GM20000 (cell line): Measurements from ENCODE around the gene SUMO2.
"Not testable (repeated sequence)": the region's sequence is repeated elsewhere in the genome, so short reads cannot be mapped to it uniquely, and the experiment has no call there.

Source experiments
- DNase-seq: peaks from one replicate; pipeline ENCODE4 v3.0.0; 2012; ENCODE audit warnings: low spot score
- CTCF ChIP-seq: IDR thresholded peaks from 2 replicates; pipeline ENCODE4 v1.5.1; 2012; ENCODE audit warnings: mild to moderate bottlenecking, control low read depth; ENCODE audit errors: extremely low read depth, missing control alignments

SUMO2 gene

GRCh38 chr17:75135946-75136345 is 46.8 kb downstream of the SUMO2 start:
- DNase-seq: no peak
- TF ChIP-seq CTCF: no peak

GRCh38 chr17:75135452-75135851 is 47.3 kb downstream of the SUMO2 start:
- DNase-seq: no peak
- TF ChIP-seq CTCF: no peak

- not testable (repeated sequence) for DNase-seq
Measured at GRCh38 chr17:75133607-75134347, 49.0 kb downstream of the SUMO2 start.

GRCh38 chr17:75133001-75133400 is 49.8 kb downstream of the SUMO2 start:
- no peak for DNase-seq
- TF ChIP-seq CTCF: no peak

GRCh38 chr17:75132018-75133000 is 50.5 kb downstream of the SUMO2 start:
- DNase-seq: not testable (repeated sequence)

GRCh38 chr17:75131278-75132017 is 51.3 kb downstream of the SUMO2 start, which contains the start of gene NT5C:
NT5C (minus strand) TSS chr17:75131742; CDS start chr17:75131707, 35 bp downstream.
- peak; percentile 85 for TF ChIP-seq CTCF
- peak; percentile 95 for DNase-seq

- peak; percentile 71 for TF ChIP-seq CTCF
- peak; percentile 76 for DNase-seq
Measured at GRCh38 chr17:75130632-75131277, 52.0 kb downstream of the SUMO2 start.
